Activated naive CD4-positive, alpha-beta T cell treated with anti-CD3 and anti-CD28 coated beads, Interleukin-2, amount 10 ng/mL, durations not matched to agents 7 days and 5 days (primary cell): ENCODE data around the gene SLF2.

Experiments
- CTCF ChIA-PET: fragments of 350-600 bp; sonication (Branson Sonifier 250); formaldehyde crosslinking; loops from one replicate; lab custom pipeline; 2021; ENCODE audit warnings: antibody characterized with exemption; lab: Charles Lee
- DNase-seq: peaks from one replicate; pipeline ENCODE4 v3.0.0-alpha.2; 2020
- H3K27ac Mint-ChIP-seq: one replicate; pipeline ENCODE4 v1.8.0; 2021; ENCODE audit warnings: mild to moderate bottlenecking, moderate library complexity, mixed read lengths
- H3K27me3 Mint-ChIP-seq: one replicate; pipeline ENCODE4 v1.8.0; 2021; ENCODE audit warnings: mild to moderate bottlenecking, mixed read lengths
- H3K36me3 Mint-ChIP-seq: one replicate; pipeline ENCODE4 v1.8.0; 2021; ENCODE audit warnings: mixed read lengths
- H3K4me1 Mint-ChIP-seq: one replicate; pipeline ENCODE4 v1.8.0; 2021; ENCODE audit warnings: mixed read lengths
- H3K4me3 Mint-ChIP-seq: one replicate; pipeline ENCODE4 v1.8.0; 2021; ENCODE audit warnings: mild to moderate bottlenecking, moderate library complexity, mixed read lengths
- H3K9me3 Mint-ChIP-seq: one replicate; pipeline ENCODE4 v1.8.0; 2021; ENCODE audit warnings: mixed read lengths

Gene SLF2

GRCh38 chr10:100988166-100988565 is 75.4 kb downstream of the SLF2 start:
- peaks cover 28% of the 10 kb centered on the region for H3K36me3 Mint-ChIP-seq
- no peak for DNase-seq

GRCh38 chr10:100989088-100989487 is 76.3 kb downstream of the SLF2 start:
- Mint-ChIP-seq H3K4me3 (no peak overlapping the region), H3K36me3 (peaks cover 34% of the 10 kb centered on the region), H3K27ac (no peak overlapping the region), H3K27me3 (no peaks in the 10 kb centered on the region), H3K9me3 (no peaks in the 10 kb centered on the region), H3K4me1 (peaks cover 39% of the 10 kb centered on the region)
- CTCF ChIA-PET: interaction anchor here (5.2 kb wide), 1 partner anchor 8 kb away, joined by 26 read pairs; no protein-coding TSS in a partner anchor
- DNase-seq: no peak

More at GRCh38 chr10:100988166-100988565, 75.4 kb downstream of the SLF2 start:
- Mint-ChIP-seq H3K4me3 (peak overlapping the region; percentile 88), H3K27me3 (no peaks in the 10 kb centered on the region), H3K27ac (no peak overlapping the region), H3K9me3 (no peaks in the 10 kb centered on the region), H3K4me1 (peaks cover 39% of the 10 kb centered on the region)
- CTCF ChIA-PET: interaction anchor here (5.2 kb wide), 1 partner anchor 9 kb away, joined by 26 read pairs; no protein-coding TSS in a partner anchor

GRCh38 chr10:100993986-100994708 is 81.4 kb downstream of the SLF2 start:
- H3K27ac Mint-ChIP-seq: peak overlapping the region; percentile 20
- CTCF ChIA-PET: interaction anchor here (0.7 to 1.7 kb wide), 3 partner anchors 20 to 25 kb away, joined by 3 to 5 read pairs (median 4); no protein-coding TSS in a partner anchor
- no peaks in the 10 kb centered on the region for H3K27me3 Mint-ChIP-seq
- peaks cover 30% of the 10 kb centered on the region for H3K4me1 Mint-ChIP-seq
- peaks cover 32% of the 10 kb centered on the region for H3K36me3 Mint-ChIP-seq
- no peak overlapping the region for H3K4me3 Mint-ChIP-seq
- no peaks in the 10 kb centered on the region for H3K9me3 Mint-ChIP-seq
- no peak for DNase-seq

- no peaks in the 10 kb centered on the region for H3K9me3 Mint-ChIP-seq
- H3K4me1 Mint-ChIP-seq: peaks cover 26% of the 10 kb centered on the region
- H3K36me3 Mint-ChIP-seq: peaks cover 28% of the 10 kb centered on the region
- H3K27me3 Mint-ChIP-seq: no peaks in the 10 kb centered on the region
- H3K27ac Mint-ChIP-seq: no peak overlapping the region
- no peak overlapping the region for H3K4me3 Mint-ChIP-seq
- DNase-seq: no peak
- CTCF ChIA-PET: interaction anchor here (1.4 to 12.0 kb wide), 2 partner anchors 22 to 65 kb away, joined by 3 to 169 read pairs; no protein-coding TSS in a partner anchor
Measured at GRCh38 chr10:100995181-100995580, 82.4 kb downstream of the SLF2 start.

GRCh38 chr10:100996678-100997359 is 84.1 kb downstream of the SLF2 start:
- Mint-ChIP-seq H3K27ac (peak overlapping the region; percentile 93), H3K4me3 (peak overlapping the region; percentile 84), H3K9me3 (no peaks in the 10 kb centered on the region), H3K4me1 (peaks cover 29% of the 10 kb centered on the region), H3K27me3 (peaks cover 8% of the 10 kb centered on the region), H3K36me3 (peaks cover 18% of the 10 kb centered on the region)
- DNase-seq: peak; percentile 68
- CTCF ChIA-PET: interaction anchor here (0.8 to 12.0 kb wide), 14 partner anchors 9 to 84 kb away, joined by 3 to 169 read pairs (median 4); partner anchors contain the start of genes MRPL43, PDZD7, SFXN3 and SLF2

GRCh38 chr10:100997360-100998182 is 84.8 kb downstream of the SLF2 start:
- DNase-seq: peak; percentile 84
- CTCF ChIA-PET: interaction anchor here (0.6 to 12.0 kb wide), 24 partner anchors 9 to 487 kb away, joined by 3 to 169 read pairs (median 4); partner anchors contain the start of genes HIF1AN, MRPL43, PDZD7 and SEMA4G
- peaks cover 18% of the 10 kb centered on the region for H3K36me3 Mint-ChIP-seq
- peaks cover 29% of the 10 kb centered on the region for H3K4me1 Mint-ChIP-seq
- H3K4me3 Mint-ChIP-seq: peak overlapping the region; percentile 84
- H3K27me3 Mint-ChIP-seq: peaks cover 8% of the 10 kb centered on the region
- no peaks in the 10 kb centered on the region for H3K9me3 Mint-ChIP-seq
- peak overlapping the region; percentile 89 for H3K27ac Mint-ChIP-seq

GRCh38 chr10:100998183-100998990 is 85.6 kb downstream of the SLF2 start:
- Mint-ChIP-seq H3K4me3 (peak overlapping the region; percentile 84), H3K27me3 (peaks cover 8% of the 10 kb centered on the region), H3K27ac (peak overlapping the region; percentile 89), H3K4me1 (peaks cover 29% of the 10 kb centered on the region), H3K36me3 (peaks cover 13% of the 10 kb centered on the region), H3K9me3 (no peaks in the 10 kb centered on the region)
- CTCF ChIA-PET: interaction anchor here (0.6 to 12.0 kb wide), 19 partner anchors 11 to 488 kb away, joined by 3 to 169 read pairs (median 4); partner anchors contain the start of genes HIF1AN, MRPL43, PDZD7 and SEMA4G
- peak; percentile 74 for DNase-seq

GRCh38 chr10:100998991-100999741 is 86.4 kb downstream of the SLF2 start:
- Mint-ChIP-seq H3K36me3 (peaks cover 9% of the 10 kb centered on the region), H3K27me3 (peaks cover 8% of the 10 kb centered on the region), H3K27ac (peak overlapping the region; percentile 89), H3K9me3 (no peaks in the 10 kb centered on the region), H3K4me3 (peak overlapping the region; percentile 84), H3K4me1 (peaks cover 29% of the 10 kb centered on the region)
- CTCF ChIA-PET: interaction anchor here (1.0 to 12.0 kb wide), 5 partner anchors 12 to 36 kb away, joined by 3 to 169 read pairs (median 13); partner anchors contain the start of genes MRPL43, PDZD7, SFXN3 and TWNK
- DNase-seq: peak; percentile 82

- Mint-ChIP-seq H3K9me3 (no peaks in the 10 kb centered on the region), H3K27ac (peak within 1 kb of the TSS; percentile 89), H3K4me1 (peaks cover 29% of the 10 kb centered on the region), H3K36me3 (peaks cover 4% of the 10 kb centered on the region), H3K4me3 (peak within 1 kb of the TSS; percentile 84), H3K27me3 (peaks cover 8% of the 10 kb centered on the region)
- CTCF ChIA-PET: interaction anchor here (1.0 to 12.0 kb wide), 3 partner anchors 12 to 35 kb away, joined by 3 to 169 read pairs (median 6); no protein-coding TSS in a partner anchor
- DNase-seq: no peak
Measured at GRCh38 chr10:100999742-101000126, 87.0 kb downstream of the SLF2 start, which contains the start of gene LZTS2. TSS of gene LZTS2 (plus strand) at chr10:100999808. CDS start at chr10:101002539, 2,731 bp downstream.

GRCh38 chr10:101000127-101000914 is 87.6 kb downstream of the SLF2 start:
- DNase-seq: no peak
- Mint-ChIP-seq H3K9me3 (no peaks in the 10 kb centered on the region), H3K27me3 (peaks cover 8% of the 10 kb centered on the region), H3K27ac (no peak overlapping the region), H3K4me3 (peak overlapping the region; percentile 67), H3K36me3 (peaks cover 5% of the 10 kb centered on the region), H3K4me1 (peaks cover 27% of the 10 kb centered on the region)
- CTCF ChIA-PET: interaction anchor here (1.9 to 12.0 kb wide), 2 partner anchors 12 to 17 kb away, joined by 6 to 169 read pairs; no protein-coding TSS in a partner anchor

GRCh38 chr10:101000915-101001658 is 88.3 kb downstream of the SLF2 start:
- no peak for DNase-seq
- CTCF ChIA-PET: interaction anchor here (12.0 kb wide), 1 partner anchor 16 kb away, joined by 169 read pairs; no protein-coding TSS in a partner anchor
- Mint-ChIP-seq H3K9me3 (no peaks in the 10 kb centered on the region), H3K36me3 (peaks cover 5% of the 10 kb centered on the region), H3K4me3 (peak overlapping the region; percentile 64), H3K4me1 (peaks cover 26% of the 10 kb centered on the region), H3K27me3 (peaks cover 8% of the 10 kb centered on the region), H3K27ac (peak overlapping the region; percentile 8)
